Adrenal gland (tissue), 12 donors: ENCODE data around the gene LGI2. TPM values are rescaled to one million over a fixed set of nuclear protein-coding genes. Genes with fewer than 3 reads are reported as not detected.

Experiments used
- DNase-seq, 7 donors: peaks; one replicate each; pipeline ENCODE4 v3.0.0-alpha.2; 2019 to 2020
- H3K27ac ChIP-seq, 5 donors: fragments of 200-600 bp; sonication (generic) in 4 of 5; 1 replicate in 3 of 5; 2 replicates in 2 of 5; pipeline versions ENCODE4 v1.5.1 to v1.8.0; 2016 to 2020; ENCODE audit warnings: mild to moderate bottlenecking in 1 of 5
- H3K27me3 ChIP-seq: fragments of 200-600 bp; 2 replicates; pipeline ENCODE4 v1.8.0; 2021
- H3K36me3 ChIP-seq, 2 donors: fragments of 200-600 bp; replicated peaks in 1 of 2; 1 replicate in 1 of 2; 2 replicates in 1 of 2; pipeline versions ENCODE4 v1.5.1 to v1.8.0; 2018 to 2022
- H3K4me1 ChIP-seq, 2 donors: fragments of 200-600 bp; replicated peaks in 1 of 2; 1 replicate in 1 of 2; 2 replicates in 1 of 2; pipeline versions ENCODE4 v1.5.1 to v1.8.0; 2018 to 2021
- H3K4me3 ChIP-seq, 4 donors: fragments of 200-600 bp; sonication (generic) in 3 of 4; one replicate each; pipeline ENCODE4 v1.5.1; 2016 to 2018
- H3K9me3 ChIP-seq, 3 donors: fragments of 200-600 bp; sonication (generic) in 1 of 3; replicated peaks in 1 of 3; 1 replicate in 2 of 3; 2 replicates in 1 of 3; pipeline versions ENCODE4 v1.5.1 to v1.8.0; 2016 to 2021
- CTCF ChIP-seq, 6 experiments: fragments of 450-650 bp in 4 of 6; fragments of 200-600 bp in 2 of 6; sonication (generic) in 1 of 6; IDR thresholded peaks; 1 replicate in 5 of 6; 2 replicates in 1 of 6; pipeline versions ENCODE4 v1.5.1 to v1.8.0; 2016 to 2021; ENCODE audit warnings: antibody characterized with exemption in 6 of 6, mild to moderate bottlenecking in 2 of 6, moderate library complexity in 1 of 6
- POLR2A ChIP-seq, 2 donors: fragments of 450-650 bp; IDR thresholded peaks; one replicate each; pipeline ENCODE4 v1.6.1; 2017; ENCODE audit warnings: antibody characterized with exemption in 2 of 2, mild to moderate bottlenecking in 2 of 2, moderate library complexity in 1 of 2
- WGBS, 4 donors: extraction: QIAGEN DNeasy Blood & Tissue Kit in 2 of 4; methylation state at CpG; one replicate each; pipeline versions ENCODE4 v1.1.5 to v1.1.7; 2013 to 2017; 5-methylcytosine and 5-hydroxymethylcytosine counted together
- intact Hi-C, 2 donors: fragments of 100-400 bp; cut with DNase I; formaldehyde crosslinking; loops; one replicate each; pipeline versions ENCODE4 v1.14.1 to v1.15.0; 2022 to 2023
- polyA plus RNA-seq, 3 donors: library from polyadenylated mRNA; stranded (reverse); fragments of 200-250 nt in 2 of 3; fragments of 350-450 nt in 1 of 3; fragmentation: Illumina TruSeq in 1 of 3; extraction: RNeasy Lipid Tissue Mini Kit (QIAGEN cat#74804) in 1 of 3; gene quantifications; one replicate each; pipeline ENCODE4 v1.2.3, GENCODE V29; 2013 to 2014
- total RNA-seq, 9 donors: library from RNA; depleted of rRNA in 4 of 9; stranded (reverse); fragments of >200 nt in 4 of 9; fragments of 120-200 nt in 1 of 9; fragmentation: NEBNext Ultra II Directional in 1 of 9; extraction: Animal tissue kit (Norgen Biotek cat#: 25700) in 1 of 9; gene quantifications; one replicate each; pipeline versions ENCODE4 v1.1.0 to v1.2.4, GENCODE V29; 2013 to 2023
- donor health status: healthy with polysubstance abuse.
- donor health status: Bipolar disorder and iron deficiency.
- donor health status: DM: yes; HTN: yes; CAD: no.
- donor health status: DM: no; HTN: no; CAD: no.
- donor health status: DM: no; HTN: no; CAD: no.
- donor health status: DM: yes; HTN: yes; CAD: no.

Gene LGI2
- total and polyA plus RNA-seq, 12 donors = 0.06 to 4.9 (median 2.1) TPM

- Histone ChIP-seq H3K9me3 (no peaks in the 10 kb centered on the region), H3K27me3 (peaks cover 25% of the 10 kb centered on the region), H3K27ac (no peak overlapping the region), H3K4me1 (peaks cover 7 to 8% of the 10 kb centered on the region in 2 donors), H3K36me3 (no peaks in the 10 kb centered on the region), H3K4me3 (peak overlapping the region in 2 of 4 donors; percentile 11 to 67)
- intact Hi-C loops = no loop called here
- WGBS, 4 donors = 27 to 40% (median 31%) methylated on average over 7 to 19 of the region's 19 CpGs
- DNase-seq = no peak
- TF ChIP-seq CTCF (IDR thresholded peaks at IDR 0.05) (no peak), POLR2A (IDR thresholded peaks at IDR 0.05) (no peak)
These were observed 1.1 kb downstream of the LGI2 start for GRCh38 chr4:25029479-25030276.

- Histone ChIP-seq H3K27ac (no peak overlapping the region), H3K4me3 (no peak overlapping the region), H3K9me3 (no peaks in the 10 kb centered on the region), H3K4me1 (peaks cover 7 to 8% of the 10 kb centered on the region in 2 donors), H3K27me3 (peaks cover 25% of the 10 kb centered on the region), H3K36me3 (no peaks in the 10 kb centered on the region)
- intact Hi-C loops = no loop called here
- 83 to 96% (median 88%) methylated on average over 3 of the region's 3 CpGs for WGBS, 4 donors
- DNase-seq = no peak
- TF ChIP-seq POLR2A (IDR thresholded peaks at IDR 0.05) = no peak
- TF ChIP-seq CTCF (IDR thresholded peaks at IDR 0.05) = no peak
These were observed 1.9 kb downstream of the LGI2 start for GRCh38 chr4:25028851-25029250.

- TF ChIP-seq CTCF (IDR thresholded peaks at IDR 0.05) = no peak
- TF ChIP-seq POLR2A (IDR thresholded peaks at IDR 0.05) = no peak
- WGBS, 4 donors = 67 to 100% (median 87%) methylated on average over 1 of the region's 1 CpG
- no peak for DNase-seq
- H3K27ac ChIP-seq = no peak overlapping the region
- intact Hi-C loops = no loop called here
- H3K9me3 ChIP-seq = no peaks in the 10 kb centered on the region
- peaks cover 14% of the 10 kb centered on the region for H3K27me3 ChIP-seq
- no peaks in the 10 kb centered on the region for H3K36me3 ChIP-seq
- H3K4me1 ChIP-seq = no peaks in the 10 kb centered on the region
- H3K4me3 ChIP-seq = no peak overlapping the region
These were observed 8.0 kb downstream of the LGI2 start for GRCh38 chr4:25022766-25023165.

- H3K27ac ChIP-seq = no peak overlapping the region
- H3K9me3 ChIP-seq = no peaks in the 10 kb centered on the region
- no peaks in the 10 kb centered on the region for H3K4me1 ChIP-seq
- WGBS, 4 donors = 63 to 73% (median 69%) methylated on average over 2 of the region's 2 CpGs
- H3K27me3 ChIP-seq = peaks cover 3% of the 10 kb centered on the region
- H3K36me3 ChIP-seq = no peaks in the 10 kb centered on the region
- intact Hi-C loops = no loop called here
- TF ChIP-seq CTCF (IDR thresholded peaks at IDR 0.05) (no peak), POLR2A (IDR thresholded peaks at IDR 0.05) (no peak)
- DNase-seq = no peak
- no peak overlapping the region for H3K4me3 ChIP-seq
These were observed 9.5 kb downstream of the LGI2 start for GRCh38 chr4:25021216-25021615.
